GM12878 (cell line): ENCODE data around the gene COL18A1. TPM values are rescaled to one million over a fixed set of nuclear protein-coding genes. Genes with fewer than 3 reads are reported as not detected.

Experiments used
- ATAC-seq: fragments of 200-7000 bp; cut with Tn5 transposase; 3 replicates; pipeline ENCODE4 v1.9.1; 2020; ENCODE audit warnings: mild to moderate bottlenecking, moderate library complexity
- BruUV-seq: library from RNA; stranded (reverse); fragments of 400-500 nt; replicated peaks from 2 replicates; lab custom pipeline; 2021; lab: Mats Ljungman, UMichigan
- CTCF ChIA-PET: fragments of 300-600 bp; sonication (Branson Sonifier 250); formaldehyde crosslinking; extraction: SDS; loops from one replicate; lab custom pipeline; 2021; ENCODE audit warnings: inconsistent platforms; lab: Yijun Ruan, JAX
- POLR2A ChIA-PET: fragments of 350-600 bp; formaldehyde crosslinking; extraction: SDS; loops from one replicate; lab custom pipeline; 2021; ENCODE audit warnings: inconsistent platforms; lab: Charles Lee
- RAD21 ChIA-PET: fragments of 300-600 bp; sonication (Branson Sonifier 250); formaldehyde crosslinking; loops from one replicate; lab custom pipeline; 2023; ENCODE audit warnings: antibody characterized with exemption; ENCODE audit not compliant: unreplicated experiment; lab: Charles Lee
- SMC1A ChIA-PET: fragments of 300-600 bp; sonication (Branson Sonifier 250); formaldehyde crosslinking; loops from one replicate; lab custom pipeline; 2023; ENCODE audit not compliant: unreplicated experiment, uncharacterized antibody; lab: Charles Lee
- DNase-seq: peaks from one replicate; pipeline ENCODE4 v3.0.0-alpha.2; 2011; ENCODE audit warnings: low read depth, low spot score
- FAIRE-seq: peaks from 3 replicates; lab custom pipeline; 2011; peaks lifted over from hg19 to GRCh38; lab: Jason Lieb, UNC
- H2AFZ ChIP-seq: 2 replicates; pipeline ENCODE4 v1.6.0; 2011; ENCODE audit warnings: low read depth, low read length, control low read depth; ENCODE audit not compliant: control insufficient read depth
- H3K27ac ChIP-seq: 2 replicates; pipeline ENCODE4 v1.5.1; 2011; ENCODE audit warnings: control low read depth; ENCODE audit not compliant: control insufficient read depth, insufficient read depth
- H3K27me3 ChIP-seq, 2 experiments: replicated peaks in 1 of 2; 2 replicates each; pipeline versions ENCODE4 v1.6.0 to v1.6.1; 2011; ENCODE audit warnings: low read length in 1 of 2; ENCODE audit not compliant: control insufficient read depth in 2 of 2, insufficient read depth in 2 of 2
- H3K36me3 ChIP-seq, 2 experiments: 2 replicates each; pipeline ENCODE4 v1.5.1; 2011; ENCODE audit warnings: low read length in 1 of 2; ENCODE audit not compliant: control insufficient read depth in 2 of 2, insufficient read depth in 2 of 2
- H3K4me1 ChIP-seq: 2 replicates; pipeline ENCODE4 v1.6.1; 2011; ENCODE audit warnings: mild to moderate bottlenecking, low read length, moderate library complexity, mixed read lengths; ENCODE audit not compliant: control insufficient read depth, insufficient read depth
- H3K4me2 ChIP-seq: 2 replicates; pipeline ENCODE4 v1.6.0; 2011; ENCODE audit warnings: control low read depth; ENCODE audit not compliant: control insufficient read depth, insufficient read depth
- H3K4me3 ChIP-seq: fragments of 200-600 bp; sonication (generic); 2 replicates; pipeline ENCODE4 v1.5.1; 2016
- H3K79me2 ChIP-seq: 2 replicates; pipeline ENCODE4 v1.6.0; 2011; ENCODE audit warnings: low read length; ENCODE audit not compliant: control insufficient read depth, insufficient read depth
- H3K9ac ChIP-seq: 2 replicates; pipeline ENCODE4 v1.8.0; 2011; ENCODE audit warnings: low read length, control low read depth, mixed read lengths; ENCODE audit not compliant: control insufficient read depth, insufficient read depth
- H3K9me3 ChIP-seq: replicated peaks from 3 replicates; pipeline ENCODE4 v1.5.1; 2011; ENCODE audit warnings: mild to moderate bottlenecking, low read length; ENCODE audit not compliant: control insufficient read depth, insufficient read depth
- H4K20me1 ChIP-seq: 2 replicates; pipeline ENCODE4 v1.6.0; 2011; ENCODE audit not compliant: control insufficient read depth, insufficient read depth
- BHLHE40 ChIP-seq, 2 experiments: fragments of 450-650 bp in 1 of 2; IDR thresholded peaks; 2 replicates each; pipeline ENCODE4 v1.6.1; 2011 to 2017; ENCODE audit warnings: low read depth in 2 of 2, borderline replicate concordance in 1 of 2, improper control_type of control experiment in 1 of 2, low read length in 1 of 2, mild to moderate bottlenecking in 1 of 2
- DPF2 ChIP-seq: fragments of 450-650 bp; IDR thresholded peaks from 2 replicates; pipeline ENCODE4 v1.6.1; 2017; ENCODE audit warnings: mild to moderate bottlenecking
- EGR1 ChIP-seq, 2 experiments: IDR thresholded peaks; 1 replicate in 1 of 2; 2 replicates in 1 of 2; pipeline ENCODE4 v1.6.1; 2011 to 2012; ENCODE audit warnings: low read depth in 2 of 2, low read length in 2 of 2, borderline replicate concordance in 1 of 2, mild to moderate bottlenecking in 1 of 2, moderate library complexity in 1 of 2
- EP300 ChIP-seq, 2 experiments: fragments of 150-350 bp in 1 of 2; IDR thresholded peaks; 2 replicates each; pipeline ENCODE4 v1.6.1; 2011 to 2012; ENCODE audit warnings: low read depth in 2 of 2, low read length in 2 of 2, borderline replicate concordance in 1 of 2, improper control_type of control experiment in 1 of 2, inconsistent platforms in 1 of 2; ENCODE audit not compliant: control insufficient read depth in 1 of 2
- EZH2 ChIP-seq: IDR thresholded peaks from 2 replicates; pipeline ENCODE4 v1.6.1; 2012; ENCODE audit warnings: low read depth, mild to moderate bottlenecking, control low read depth, inconsistent platforms, low read length, borderline replicate concordance; ENCODE audit not compliant: control insufficient read depth
- IKZF1 ChIP-seq: fragments of 450-650 bp; conservative IDR thresholded peaks from 2 replicates; pipeline ENCODE4 v1.6.1; 2017; ENCODE audit warnings: antibody characterized with exemption, mild to moderate bottlenecking
- MAX ChIP-seq: IDR thresholded peaks from 2 replicates; pipeline ENCODE4 v1.6.1; 2012; ENCODE audit warnings: low read depth, low read length, improper control_type of control experiment
- MYC ChIP-seq: IDR thresholded peaks from 2 replicates; pipeline ENCODE4 v1.6.1; 2011; ENCODE audit warnings: mild to moderate bottlenecking, low read length, moderate library complexity, inconsistent platforms; ENCODE audit not compliant: insufficient read depth, insufficient replicate concordance, insufficient read length, severe bottlenecking
- NKRF ChIP-seq: fragments of 450-650 bp; conservative IDR thresholded peaks from 2 replicates; pipeline ENCODE4 v1.6.1; 2017; ENCODE audit warnings: mild to moderate bottlenecking, moderate library complexity
- PAX5 ChIP-seq: IDR thresholded peaks from 2 replicates; pipeline ENCODE4 v1.6.1; 2011; ENCODE audit warnings: low read depth, low read length, borderline replicate concordance
- ZBTB33 ChIP-seq: fragments of 450-650 bp; IDR thresholded peaks from 2 replicates; pipeline ENCODE4 v1.6.1; 2017; ENCODE audit warnings: mild to moderate bottlenecking
- ZNF687 ChIP-seq: fragments of 450-650 bp; IDR thresholded peaks from 2 replicates; pipeline ENCODE4 v1.6.1; 2017; ENCODE audit warnings: mild to moderate bottlenecking, moderate library complexity
- WGBS: methylation state at CpG from one replicate; pipeline ENCODE4 v1.1.6; 2016; ENCODE audit warnings: low lambda C conversion rate; ENCODE audit not compliant: insufficient replicate concordance, insufficient coverage; ENCODE audit errors: missing lambda C conversion rate; 5-methylcytosine and 5-hydroxymethylcytosine counted together
- in situ Hi-C: fragments of 300-500 bp; cut with MboI; formaldehyde crosslinking; loops from 9 replicates; pipeline ENCODE4 v1.14.3; 2018; ENCODE audit warnings: mixed read lengths
- intact Hi-C: fragments of 100-400 bp; cut with micrococcal nuclease; formaldehyde crosslinking; loops from one replicate; pipeline ENCODE4 v1.14.2; 2022; ENCODE audit not compliant: unreplicated experiment
- polyA plus RNA-seq, 11 experiments: library from polyadenylated mRNA; depleted of rRNA in 4 of 11; unstranded in 6 of 11; stranded (reverse) in 5 of 11; fragments of >200 nt; fragmentation: Nextera tagmentation in 4 of 11; fragmentation: Illumina TruSeq in 1 of 11; extraction: Ambion mirVana in 4 of 11; extraction: Trizol in 1 of 11; gene quantifications; 1 replicate in 1 of 11; 2 replicates in 10 of 11; pipeline versions ENCODE4 v1.2.1 to v1.2.3, GENCODE V29; 2011 to 2016; ENCODE audit warnings: inconsistent platforms in 2 of 11, missing spikeins in 2 of 11, low read depth in 1 of 11
- total RNA-seq, 4 experiments: library from RNA; depleted of rRNA in 3 of 4; stranded (reverse); fragments of >200 nt in 3 of 4; fragmentation: Illumina TruSeq in 1 of 4; extraction: Trizol in 1 of 4; gene quantifications; 2 replicates each; pipeline versions ENCODE4 v1.2.1 to v1.2.3, GENCODE V29; 2013 to 2021

COL18A1 gene
- total and polyA plus RNA-seq, 10 of the 15 experiments (the other 5 are each of a cell fraction or from before 2014, with no cell fraction given) = under 0.01 to 0.49 (median 0.09) TPM; not detected in 3

GRCh38 chr21:45470773-45471524 lies 66.0 kb downstream of the COL18A1 start:
- ChIA-PET RAD21 (interaction anchor here (1.5 kb wide), 1 partner anchor 178 kb away, joined by 4 read pairs; no protein-coding TSS in a partner anchor), POLR2A (no interaction called here), CTCF (interaction anchor here (0.6 to 1.1 kb wide), 2 partner anchors 9 to 179 kb away, joined by 3 to 5 read pairs; no protein-coding TSS in a partner anchor), SMC1A (no interaction called here)
- Histone ChIP-seq H2AFZ (no peak overlapping the region), H3K4me3 (no peak overlapping the region), H4K20me1 (no peaks in the 10 kb centered on the region), H3K4me1 (no peaks in the 10 kb centered on the region), H3K9ac (no peak overlapping the region), H3K9me3 (no peaks in the 10 kb centered on the region; the same call in 2 of the 3 replicates), H3K36me3 (no peaks in the 10 kb centered on the region), H3K4me2 (no peak overlapping the region), H3K27me3 (no peaks in the 10 kb centered on the region), H3K79me2 (no peaks in the 10 kb centered on the region), H3K27ac (no peak overlapping the region)
- FAIRE-seq (no peak), ATAC-seq (peak; percentile 72), DNase-seq (no peak)
- intact Hi-C loops (loop anchor here (10.0 kb wide), 2 partner anchors 74 to 354 kb away; partner anchors contain the start of gene SLC19A1), in situ Hi-C loops (loop anchor here (25.0 kb wide), 1 partner anchor 341 kb away; no protein-coding TSS in a partner anchor)
- BruUV-seq = no TSS peak
- WGBS = 6% methylated on average over 27 of the region's 28 CpGs
- TF ChIP-seq MAX = peak; percentile 55; the same call in 1 of the 2 replicates
- TF ChIP-seq NKRF = no peak
- peak; percentile 59 for TF ChIP-seq MYC
- no peak for TF ChIP-seq EP300 (IDR thresholded peaks at IDR 0.05; ENCODE audit: borderline replicate concordance in 1 of 2, control insufficient read depth in 1 of 2, low read depth in 2 of 2, low read length in 2 of 2)
- TF ChIP-seq ZBTB33 = peak; percentile 86; the same call in 1 of the 2 replicates
- TF ChIP-seq BHLHE40 (IDR thresholded peaks at IDR 0.05; ENCODE audit: borderline replicate concordance in 1 of 2, low read depth in 2 of 2, low read length in 1 of 2) = peak; percentile 64 to 76; a peak in 3 of 4 replicates
- TF ChIP-seq DPF2 = 0 out of 2 replicates have a peak, but pooled peaks have one; percentile 28
- TF ChIP-seq IKZF1 = peak; percentile 16; the same call in 1 of the 2 replicates
- no peak for TF ChIP-seq EZH2
- TF ChIP-seq PAX5 = 0 out of 2 replicates have a peak, but pooled peaks have one; percentile 41
- peak in 1 of 2 experiments; percentile 73; a peak in 2 of 3 replicates for TF ChIP-seq EGR1 (IDR thresholded peaks at IDR 0.05; ENCODE audit: borderline replicate concordance in 1 of 2, low read depth in 2 of 2, low read length in 2 of 2)
- 0 out of 2 replicates have a peak, but pooled peaks have one; percentile 49 for TF ChIP-seq ZNF687
